AG04449 (cell line): ENCODE data around the gene ARAP2.

Experiments
- CTCF ChIA-PET: fragments of 350-600 bp; formaldehyde crosslinking; extraction: SDS; loops from one replicate; lab custom pipeline; 2021; ENCODE audit warnings: antibody characterized with exemption; lab: Yijun Ruan, JAX
- POLR2A ChIA-PET: fragments of 400-600, 350-600 bp; formaldehyde crosslinking; extraction: SDS; loops from one replicate; lab custom pipeline; 2020; ENCODE audit warnings: antibody characterized with exemption, inconsistent platforms; lab: Yijun Ruan, JAX
- DNase-seq: peaks from one replicate; pipeline ENCODE4 v3.0.0-alpha.2; 2010; ENCODE audit warnings: low read depth, low spot score
- H3K4me3 ChIP-seq: 2 replicates; pipeline ENCODE4 v1.5.1; 2011; ENCODE audit warnings: low read depth, mild to moderate bottlenecking, control low read depth, low read length
- TF ChIP-seq, protein P1 (sequence below): IDR thresholded peaks from one replicate; pipeline ENCODE4 v1.5.1; 2011; ENCODE audit warnings: mild to moderate bottlenecking, moderate library complexity, low read length, control low read depth, inconsistent platforms; ENCODE audit not compliant: insufficient read depth; ENCODE audit errors: missing control alignments

The ARAP2 gene

DNA sequence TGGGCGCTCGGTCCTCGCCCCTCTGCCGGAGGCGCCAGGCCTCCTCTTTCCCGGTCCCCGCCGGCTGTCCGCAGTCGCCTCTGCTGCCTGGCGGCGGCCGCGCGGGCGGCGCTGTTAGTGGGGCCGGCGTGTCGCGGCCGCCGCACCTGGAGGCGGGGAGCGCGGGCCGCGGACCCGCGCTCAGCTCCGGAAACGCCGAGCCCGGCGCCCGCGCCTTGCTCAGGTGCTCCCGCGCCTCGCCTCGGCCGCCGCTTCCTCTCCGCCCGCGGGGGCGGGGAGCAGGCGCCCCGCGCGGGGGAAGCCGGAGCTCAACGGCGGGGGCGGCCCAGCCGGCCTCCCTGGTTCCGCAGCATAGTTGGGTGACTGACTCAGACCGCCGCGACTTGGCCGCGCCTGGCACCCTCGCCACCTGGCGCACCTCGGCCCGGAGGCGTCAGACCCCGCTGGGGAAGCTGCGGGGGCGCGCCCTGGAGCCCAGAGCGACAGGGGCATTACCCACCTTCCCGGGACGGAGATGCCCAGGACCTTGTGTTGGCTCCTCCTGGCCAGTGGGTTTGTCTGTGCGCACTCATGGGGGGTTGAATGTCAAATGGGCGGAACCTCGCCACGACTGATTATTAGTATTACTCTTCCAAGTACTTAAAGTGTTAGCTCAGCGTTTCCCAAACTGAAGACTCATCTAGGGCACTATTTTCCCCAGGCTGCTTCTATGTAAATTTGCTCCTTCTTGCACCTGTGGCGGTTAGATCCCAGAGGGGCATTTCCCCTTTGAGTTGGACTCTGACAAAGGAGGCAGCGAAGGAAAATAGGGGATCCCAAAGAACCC lies at the start of gene ARAP2:
Gene ARAP2 (minus strand): TSS at position 258 of the 826 bp plus-strand sequence. CDS start 15,028 bp downstream, outside the sequence.
- CTCF ChIA-PET = no interaction called here

GRCh38 chr4:36292556-36293188 lies 48.4 kb upstream of the ARAP2 start:
- no peak for DNase-seq
- no peak overlapping the region for H3K4me3 ChIP-seq
- ChIA-PET CTCF (no interaction called here), POLR2A (no interaction called here)
- TF ChIP-seq, protein P1, sequence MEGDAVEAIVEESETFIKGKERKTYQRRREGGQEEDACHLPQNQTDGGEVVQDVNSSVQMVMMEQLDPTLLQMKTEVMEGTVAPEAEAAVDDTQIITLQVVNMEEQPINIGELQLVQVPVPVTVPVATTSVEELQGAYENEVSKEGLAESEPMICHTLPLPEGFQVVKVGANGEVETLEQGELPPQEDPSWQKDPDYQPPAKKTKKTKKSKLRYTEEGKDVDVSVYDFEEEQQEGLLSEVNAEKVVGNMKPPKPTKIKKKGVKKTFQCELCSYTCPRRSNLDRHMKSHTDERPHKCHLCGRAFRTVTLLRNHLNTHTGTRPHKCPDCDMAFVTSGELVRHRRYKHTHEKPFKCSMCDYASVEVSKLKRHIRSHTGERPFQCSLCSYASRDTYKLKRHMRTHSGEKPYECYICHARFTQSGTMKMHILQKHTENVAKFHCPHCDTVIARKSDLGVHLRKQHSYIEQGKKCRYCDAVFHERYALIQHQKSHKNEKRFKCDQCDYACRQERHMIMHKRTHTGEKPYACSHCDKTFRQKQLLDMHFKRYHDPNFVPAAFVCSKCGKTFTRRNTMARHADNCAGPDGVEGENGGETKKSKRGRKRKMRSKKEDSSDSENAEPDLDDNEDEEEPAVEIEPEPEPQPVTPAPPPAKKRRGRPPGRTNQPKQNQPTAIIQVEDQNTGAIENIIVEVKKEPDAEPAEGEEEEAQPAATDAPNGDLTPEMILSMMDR = no peak

More for the DNA sequence above, at the start of gene ARAP2:
- POLR2A ChIA-PET = interaction anchor here (0.6 kb wide), 1 partner anchor 613 kb away, joined by 4 read pairs; no protein-coding TSS in a partner anchor
- DNase-seq = no peak
- TF ChIP-seq, protein P1 = no peak
- H3K4me3 ChIP-seq = no peak within 1 kb of the TSS

- POLR2A ChIA-PET = no interaction called here
- CTCF ChIA-PET = no interaction called here
- H3K4me3 ChIP-seq = no peak overlapping the region
- DNase-seq = no peak
- TF ChIP-seq, protein P1 = no peak
Measured at GRCh38 chr4:36290641-36291040, 46.3 kb upstream of the ARAP2 start.

DNA sequence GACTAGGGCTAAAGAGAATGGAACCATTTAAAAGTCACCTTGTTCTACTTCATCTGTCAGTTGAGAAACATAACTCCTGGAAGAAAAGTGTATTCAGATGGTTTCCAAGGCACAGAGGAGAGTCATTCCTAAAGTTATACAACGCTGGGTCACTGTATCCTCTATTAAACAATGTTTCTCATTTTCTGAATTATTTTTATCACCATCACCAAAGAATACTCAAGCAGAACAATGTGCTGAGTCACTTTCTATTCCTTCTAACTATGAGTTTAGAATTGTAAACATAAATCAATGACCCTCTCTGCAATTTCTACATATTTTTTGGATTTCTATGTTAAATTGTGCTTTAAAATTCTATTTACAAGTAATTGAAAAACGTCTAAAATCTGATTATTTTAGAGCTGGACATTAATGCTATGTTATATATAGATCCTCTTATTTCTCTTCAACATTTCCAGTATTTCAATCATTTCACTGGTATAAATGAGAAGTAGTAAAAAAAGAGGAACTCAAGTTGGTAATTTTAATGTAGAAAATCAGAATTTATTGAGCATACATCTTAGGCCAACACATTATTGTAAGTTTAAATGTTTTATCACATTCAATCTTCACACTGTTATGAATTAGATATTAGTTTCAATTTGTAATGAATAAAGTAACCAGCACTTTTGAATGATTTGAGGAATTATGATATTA lies 44.6 kb upstream of the ARAP2 start:
- POLR2A ChIA-PET = no interaction called here
- H3K4me3 ChIP-seq = no peak overlapping the region
- DNase-seq = no peak
- CTCF ChIA-PET = no interaction called here
- TF ChIP-seq, protein P1 = no peak

DNA sequence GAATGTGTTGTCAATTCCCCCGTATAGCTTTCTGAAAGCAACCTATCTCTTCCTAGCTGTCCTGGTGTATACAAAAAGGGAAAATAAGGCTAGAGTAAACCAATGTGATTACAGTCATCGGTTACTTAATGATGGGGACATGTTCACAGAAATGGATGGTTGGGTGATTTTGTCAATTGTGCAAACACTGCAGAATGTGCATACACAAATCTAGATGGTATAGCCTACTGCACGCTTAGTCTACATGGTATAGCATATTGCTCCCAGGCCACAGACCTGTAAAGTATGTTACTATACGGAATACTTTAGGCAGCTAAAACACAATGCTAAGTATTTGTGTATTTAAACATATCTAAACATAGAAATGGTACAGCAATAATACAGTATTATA lies 42.2 kb upstream of the ARAP2 start:
- no peak for DNase-seq
- CTCF ChIA-PET = no interaction called here
- POLR2A ChIA-PET = no interaction called here
- H3K4me3 ChIP-seq = no peak overlapping the region
- TF ChIP-seq, protein P1 = no peak

DNA sequence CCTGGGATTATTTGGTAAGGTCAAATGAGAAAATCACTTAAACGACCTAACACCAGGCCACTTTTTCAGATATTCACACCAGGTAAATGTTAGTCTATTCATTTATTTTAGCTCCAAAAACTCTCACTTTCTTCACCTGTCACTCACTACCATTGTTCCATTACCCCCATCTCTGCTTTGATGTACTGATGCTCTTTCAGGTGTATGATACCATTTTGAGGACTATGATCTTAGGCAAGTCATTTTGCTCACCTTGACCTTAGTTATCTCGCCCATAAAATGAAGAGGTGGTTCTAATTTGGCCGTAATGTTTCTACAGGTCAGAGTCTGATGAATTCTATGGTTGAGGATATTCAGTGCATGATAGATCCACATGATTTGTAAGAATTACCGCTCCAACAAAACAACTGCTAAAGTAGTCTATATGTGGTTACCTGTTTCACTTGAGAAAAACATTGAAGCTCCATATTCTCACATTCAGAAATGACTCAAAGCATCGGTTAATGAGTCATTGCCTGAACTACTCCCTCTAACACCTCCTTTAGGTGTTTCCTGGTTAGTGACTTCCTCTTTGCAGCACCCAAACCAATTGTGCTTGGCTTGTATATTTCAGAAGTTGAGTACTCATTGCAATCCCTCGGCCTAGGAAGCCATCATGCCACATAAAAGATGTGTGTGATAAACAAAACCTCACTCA lies 41.6 kb upstream of the ARAP2 start:
- no peak for DNase-seq
- H3K4me3 ChIP-seq = no peak overlapping the region
- CTCF ChIA-PET = no interaction called here
- TF ChIP-seq, protein P1 = no peak
- POLR2A ChIA-PET = no interaction called here
